Ammon's horn (tissue), 1 donor: ENCODE measurements around the gene DNTT.
"Not testable (repeated sequence)": the region's sequence is repeated elsewhere in the genome, so short reads cannot be mapped to it uniquely, and the experiment has no call there.

ENCODE experiments used
- DNase-seq: peaks from one replicate; pipeline ENCODE4 v3.0.0-alpha.2; 2016; ENCODE audit warnings: low spot score

The DNTT gene

GRCh38 chr10:96276426-96276825 lies 27.8 kb upstream of the DNTT start:
- DNase-seq, result no peak

DNA sequence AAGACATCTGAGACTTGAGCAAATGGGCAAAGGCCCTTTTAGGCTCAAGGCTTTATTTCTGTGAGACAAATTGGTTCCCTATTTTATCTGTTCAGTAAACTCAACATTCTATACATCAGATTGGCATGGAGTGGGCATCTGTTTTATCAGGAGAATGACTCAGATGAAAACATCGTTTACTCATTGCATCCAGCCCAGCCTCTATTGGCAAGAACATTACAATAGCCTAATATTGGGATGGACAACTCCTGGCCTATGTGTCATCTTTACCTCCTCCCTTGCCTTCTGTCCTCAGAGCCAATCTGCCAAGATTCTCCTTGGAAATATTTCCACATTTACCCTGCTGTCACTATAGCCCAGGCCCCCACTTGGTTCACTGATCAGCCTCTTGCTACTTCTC lies 27.4 kb upstream of the DNTT start:
- DNase-seq, result no peak

- DNase-seq, result no peak
Observed at GRCh38 chr10:96279191-96279641, 25.0 kb upstream of the DNTT start.

- no peak for DNase-seq
Observed at GRCh38 chr10:96280859-96281258, 23.4 kb upstream of the DNTT start.

- no peak for DNase-seq
Observed at GRCh38 chr10:96281444-96282029, 22.7 kb upstream of the DNTT start.

DNA sequence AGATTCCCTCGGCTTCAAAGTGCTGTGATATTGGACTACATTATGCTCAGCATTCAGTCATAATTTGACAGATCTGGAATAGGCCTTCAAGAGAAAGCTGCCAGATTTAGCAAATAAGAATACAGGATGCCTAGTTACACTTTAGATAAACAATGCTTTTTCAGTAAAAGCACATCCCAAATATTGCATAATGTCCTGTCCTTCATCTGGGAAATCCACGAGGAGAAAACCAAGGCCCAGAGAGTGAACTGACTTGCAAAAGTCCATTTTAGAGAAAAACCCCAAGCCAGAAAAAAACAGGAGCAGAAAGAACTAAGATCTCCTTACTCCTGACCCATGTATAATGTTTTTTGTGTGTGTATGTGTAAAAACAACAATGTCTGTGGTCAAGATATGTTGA lies 20.9 kb upstream of the DNTT start:
- DNase-seq, result no peak

DNA sequence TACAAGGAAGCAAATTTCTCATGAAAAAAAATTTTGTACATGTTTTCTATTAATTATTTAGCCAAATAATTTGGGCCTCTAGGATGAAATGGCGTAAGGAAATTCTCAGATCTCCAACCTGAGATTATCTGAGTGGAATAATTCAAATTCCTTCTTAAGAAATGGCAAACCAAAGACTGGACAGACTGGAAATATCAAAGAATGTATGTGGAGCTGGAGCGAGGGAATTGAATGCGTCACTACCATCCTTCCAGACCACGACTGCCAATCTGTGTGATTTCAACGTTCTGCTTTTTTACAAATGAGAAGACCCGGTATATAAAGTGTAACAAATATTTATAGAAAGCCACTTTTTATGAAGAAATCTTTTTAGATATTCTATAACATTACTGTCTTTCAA lies 20.5 kb upstream of the DNTT start:
- no peak for DNase-seq

- DNase-seq, result no peak
Observed at GRCh38 chr10:96285331-96285752, 18.9 kb upstream of the DNTT start.

- no peak for DNase-seq
Observed at GRCh38 chr10:96287392-96288105, 16.7 kb upstream of the DNTT start.

- DNase-seq, result no peak
Observed at GRCh38 chr10:96288151-96288621, 16.0 kb upstream of the DNTT start.

- no peak for DNase-seq
Observed at GRCh38 chr10:96289218-96289910, 14.9 kb upstream of the DNTT start.

- DNase-seq, result no peak
Observed at GRCh38 chr10:96290368-96291133, 13.7 kb upstream of the DNTT start.

GRCh38 chr10:96292971-96293920 lies 11.0 kb upstream of the DNTT start:
- peak; percentile 61 for DNase-seq

GRCh38 chr10:96295475-96295874 lies 8.8 kb upstream of the DNTT start:
- DNase-seq, result no peak

- DNase-seq, result no peak
Observed at GRCh38 chr10:96297486-96297885, 6.7 kb upstream of the DNTT start.

- DNase-seq, result no peak
Observed at GRCh38 chr10:96298362-96298761, 5.9 kb upstream of the DNTT start.

- no peak for DNase-seq
Observed at GRCh38 chr10:96299383-96299782, 4.9 kb upstream of the DNTT start.

GRCh38 chr10:96301616-96302015 lies 2.6 kb upstream of the DNTT start:
- DNase-seq, result no peak

DNA sequence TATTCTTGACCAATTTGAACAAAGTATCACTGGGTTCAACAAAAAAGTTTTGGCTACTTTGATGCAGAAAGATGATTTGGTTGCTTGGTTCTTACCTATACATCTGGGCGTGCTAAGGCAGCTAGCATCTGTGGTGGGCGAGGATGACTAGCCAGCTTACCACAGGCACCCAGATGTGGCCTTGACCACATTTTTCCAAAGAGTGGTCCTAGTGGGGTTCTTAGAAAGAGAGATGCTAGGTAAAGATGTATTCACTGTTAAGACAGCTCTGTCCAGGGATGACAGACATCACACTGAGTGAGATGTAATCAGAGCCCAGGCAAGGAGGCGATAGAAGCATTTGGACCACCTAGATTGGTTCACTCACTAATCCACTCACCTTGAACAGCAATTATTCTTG lies 785 bp downstream of the DNTT start:
- DNase-seq, result no peak

DNA sequence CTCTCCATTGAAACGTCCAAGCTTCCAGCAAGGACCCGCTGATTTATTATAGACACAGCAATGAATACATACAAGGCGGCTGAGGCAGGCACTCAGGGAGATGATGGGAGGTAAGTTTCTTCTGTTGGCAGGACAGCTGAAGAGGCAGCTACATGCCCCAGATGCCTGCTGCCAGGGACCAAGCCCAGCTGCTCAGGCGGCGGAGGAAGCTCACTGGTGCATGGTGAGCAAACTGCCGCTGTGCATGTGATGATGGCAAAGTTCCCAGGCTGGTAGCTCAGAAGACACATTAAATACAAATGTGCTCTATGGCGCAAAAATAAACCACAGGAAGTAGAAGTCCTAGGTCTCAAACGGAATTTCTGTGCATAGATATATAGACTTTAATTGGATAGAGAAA lies 2.3 kb downstream of the DNTT start:
- DNase-seq, result peak; percentile 71

DNA sequence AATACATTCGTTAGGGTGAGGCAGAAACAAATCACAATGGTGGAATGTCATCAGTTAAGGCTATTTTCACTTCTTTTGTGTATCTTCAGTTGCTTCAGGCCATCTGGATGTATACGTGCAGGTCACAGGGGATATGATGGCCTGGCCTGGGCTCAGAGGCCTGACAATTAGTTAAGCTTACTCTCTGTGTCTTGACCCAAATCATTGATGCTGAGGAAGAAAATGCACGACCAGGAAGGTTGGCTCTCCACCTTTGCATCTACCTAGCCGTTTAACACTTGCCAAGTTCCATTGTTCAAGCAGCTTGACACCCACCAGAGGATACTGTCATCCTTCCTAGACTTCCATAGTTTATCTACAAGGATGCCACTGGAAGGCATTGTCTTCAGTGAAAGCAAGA lies 4.6 kb downstream of the DNTT start:
- not testable (repeated sequence) for DNase-seq
